Parathyroid adenoma (tissue), 2 donors: ENCODE measurements around the gene GALNT17.

Source experiments
- H2AFZ ChIP-seq: fragments of 300-600 bp; sonication (generic); one replicate; pipeline ENCODE4 v1.7.0; 2017; ENCODE audit warnings: antibody characterized with exemption, mild to moderate bottlenecking
- H3K27ac ChIP-seq: fragments of 300-600 bp; sonication (generic); one replicate; pipeline ENCODE4 v1.7.0; 2017
- H3K27me3 ChIP-seq: fragments of 300-600 bp; sonication (generic); one replicate; pipeline ENCODE4 v1.7.0; 2017; ENCODE audit warnings: low read length; ENCODE audit not compliant: control insufficient read depth, insufficient read depth
- H3K36me3 ChIP-seq: fragments of 300-600 bp; sonication (generic); one replicate; pipeline ENCODE4 v1.7.0; 2017; ENCODE audit warnings: low read length; ENCODE audit not compliant: control insufficient read depth, insufficient read depth
- H3K4me1 ChIP-seq: fragments of 300-600 bp; sonication (generic); one replicate; pipeline ENCODE4 v1.7.0; 2017; ENCODE audit warnings: control low read depth
- H3K4me2 ChIP-seq: fragments of 300-600 bp; sonication (generic); one replicate; pipeline ENCODE4 v1.7.0; 2017; ENCODE audit warnings: low read length
- H3K4me3 ChIP-seq: fragments of 300-600 bp; sonication (generic); one replicate; pipeline ENCODE4 v1.7.0; 2017; ENCODE audit warnings: low read depth, low read length
- H3K79me2 ChIP-seq: fragments of 300-600 bp; sonication (generic); one replicate; pipeline ENCODE4 v1.7.0; 2017; ENCODE audit warnings: control low read depth
- H3K9ac ChIP-seq: fragments of 300-600 bp; sonication (generic); one replicate; pipeline ENCODE4 v1.7.0; 2017; ENCODE audit warnings: mild to moderate bottlenecking
- H3K9me3 ChIP-seq: fragments of 300-600 bp; sonication (generic); one replicate; pipeline ENCODE4 v1.7.0; 2017; ENCODE audit warnings: low read length; ENCODE audit not compliant: control insufficient read depth
- TF ChIP-seq, protein P1 (sequence below): fragments of 300-600 bp; sonication (generic); IDR thresholded peaks from one replicate; pipeline ENCODE4 v1.7.0; 2017; ENCODE audit warnings: antibody characterized with exemption, mild to moderate bottlenecking
- donor health status: primary hyperparathyroidism.

Gene GALNT17

DNA sequence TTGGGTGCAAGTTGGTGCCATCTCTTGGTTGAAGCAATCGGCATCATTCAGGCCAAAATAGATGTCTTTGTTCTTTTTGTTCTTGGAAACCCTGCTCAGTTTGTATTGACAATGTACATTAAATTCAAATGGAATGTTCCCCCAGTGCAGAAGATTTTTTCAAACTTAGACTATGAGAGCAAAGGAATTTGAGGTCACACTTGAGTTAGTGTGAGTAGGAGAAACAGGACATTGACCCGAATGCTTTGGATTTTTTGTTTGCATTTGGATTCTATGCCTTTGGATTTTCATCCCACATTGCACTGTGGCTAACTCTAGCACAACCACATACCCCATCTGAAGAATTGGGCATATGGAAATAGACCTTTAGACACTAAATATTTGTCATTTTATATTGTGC is 480.0 kb downstream of the GALNT17 start:
- no peaks in the 10 kb centered on the region for H3K79me2 ChIP-seq
- H3K4me3 ChIP-seq = no peak overlapping the region
- H3K27ac ChIP-seq = no peak overlapping the region
- no peaks in the 10 kb centered on the region for H3K36me3 ChIP-seq
- no peaks in the 10 kb centered on the region for H3K27me3 ChIP-seq
- H3K4me1 ChIP-seq = no peaks in the 10 kb centered on the region
- H2AFZ ChIP-seq = no peak overlapping the region
- H3K9me3 ChIP-seq = no peaks in the 10 kb centered on the region
- TF ChIP-seq, protein P1, sequence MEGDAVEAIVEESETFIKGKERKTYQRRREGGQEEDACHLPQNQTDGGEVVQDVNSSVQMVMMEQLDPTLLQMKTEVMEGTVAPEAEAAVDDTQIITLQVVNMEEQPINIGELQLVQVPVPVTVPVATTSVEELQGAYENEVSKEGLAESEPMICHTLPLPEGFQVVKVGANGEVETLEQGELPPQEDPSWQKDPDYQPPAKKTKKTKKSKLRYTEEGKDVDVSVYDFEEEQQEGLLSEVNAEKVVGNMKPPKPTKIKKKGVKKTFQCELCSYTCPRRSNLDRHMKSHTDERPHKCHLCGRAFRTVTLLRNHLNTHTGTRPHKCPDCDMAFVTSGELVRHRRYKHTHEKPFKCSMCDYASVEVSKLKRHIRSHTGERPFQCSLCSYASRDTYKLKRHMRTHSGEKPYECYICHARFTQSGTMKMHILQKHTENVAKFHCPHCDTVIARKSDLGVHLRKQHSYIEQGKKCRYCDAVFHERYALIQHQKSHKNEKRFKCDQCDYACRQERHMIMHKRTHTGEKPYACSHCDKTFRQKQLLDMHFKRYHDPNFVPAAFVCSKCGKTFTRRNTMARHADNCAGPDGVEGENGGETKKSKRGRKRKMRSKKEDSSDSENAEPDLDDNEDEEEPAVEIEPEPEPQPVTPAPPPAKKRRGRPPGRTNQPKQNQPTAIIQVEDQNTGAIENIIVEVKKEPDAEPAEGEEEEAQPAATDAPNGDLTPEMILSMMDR = no peak
- H3K4me2 ChIP-seq = no peak overlapping the region
- H3K9ac ChIP-seq = no peak overlapping the region

DNA sequence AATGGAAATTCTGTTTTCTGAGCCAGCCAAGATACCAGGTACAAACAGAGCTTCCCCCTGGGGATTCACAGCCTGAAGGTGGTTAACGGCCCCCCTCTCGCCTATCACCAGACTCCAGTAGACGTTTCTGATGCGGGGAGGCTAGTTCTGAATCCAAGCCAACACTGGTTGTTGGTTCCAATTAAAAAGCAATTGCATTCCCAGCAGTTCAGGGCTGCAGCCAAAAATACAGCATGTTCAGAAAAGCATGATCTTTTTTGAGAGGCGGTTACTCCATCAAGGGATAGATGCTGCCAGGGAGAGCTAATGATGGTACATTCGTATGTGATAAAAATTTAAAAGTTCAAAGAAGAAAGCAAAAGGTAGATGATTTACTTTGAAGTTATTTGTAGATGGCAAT is 481.0 kb downstream of the GALNT17 start:
- Histone ChIP-seq H3K36me3 (no peaks in the 10 kb centered on the region), H3K9me3 (no peaks in the 10 kb centered on the region), H3K4me2 (no peak overlapping the region), H2AFZ (no peak overlapping the region), H3K9ac (no peak overlapping the region), H3K27me3 (no peaks in the 10 kb centered on the region), H3K27ac (no peak overlapping the region), H3K4me1 (no peaks in the 10 kb centered on the region), H3K79me2 (no peaks in the 10 kb centered on the region), H3K4me3 (no peak overlapping the region)
- TF ChIP-seq, protein P1 = no peak

DNA sequence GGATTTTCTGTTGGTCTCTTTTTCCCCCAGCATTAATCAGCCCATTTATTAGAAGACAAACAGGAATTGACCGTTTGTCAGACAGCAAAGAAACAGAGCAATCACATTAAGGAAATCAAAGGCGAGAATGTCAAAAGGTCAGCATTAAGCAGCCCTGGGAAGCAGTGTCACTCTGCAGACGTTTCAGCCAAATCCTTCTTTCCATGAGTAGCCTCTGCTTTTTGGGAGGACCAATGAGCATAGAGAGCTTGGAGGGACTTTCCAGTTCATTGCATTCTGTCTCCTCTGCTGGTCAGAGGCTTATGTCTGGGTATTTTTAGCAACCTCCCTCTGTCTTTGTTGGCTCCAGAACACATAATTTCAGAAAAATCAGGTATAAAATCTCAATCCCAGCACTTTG is 481.4 kb downstream of the GALNT17 start:
- H3K4me1 ChIP-seq = no peaks in the 10 kb centered on the region
- no peaks in the 10 kb centered on the region for H3K36me3 ChIP-seq
- TF ChIP-seq, protein P1 = no peak
- no peaks in the 10 kb centered on the region for H3K79me2 ChIP-seq
- no peaks in the 10 kb centered on the region for H3K27me3 ChIP-seq
- no peak overlapping the region for H3K27ac ChIP-seq
- H2AFZ ChIP-seq = no peak overlapping the region
- no peaks in the 10 kb centered on the region for H3K9me3 ChIP-seq
- no peak overlapping the region for H3K9ac ChIP-seq
- H3K4me3 ChIP-seq = no peak overlapping the region
- no peak overlapping the region for H3K4me2 ChIP-seq

DNA sequence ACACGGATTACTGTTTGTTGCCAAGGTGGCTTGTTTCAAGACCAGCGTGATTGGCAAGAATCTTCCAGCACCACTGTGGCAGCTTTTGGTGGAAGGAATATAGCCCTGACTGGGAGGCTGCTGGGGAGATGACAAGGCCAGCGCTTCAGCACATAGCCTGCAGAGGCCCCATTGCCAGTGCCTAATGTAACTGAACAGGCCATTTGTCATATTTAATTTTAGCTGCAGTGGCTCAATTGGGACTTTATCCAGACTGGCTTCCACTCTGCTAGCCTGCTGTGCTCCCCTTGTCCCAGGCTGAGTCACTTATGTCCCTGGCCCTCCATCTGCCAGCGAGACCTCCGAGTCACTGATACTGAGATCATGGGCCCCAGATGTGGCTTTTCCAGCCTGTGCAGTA is 483.1 kb downstream of the GALNT17 start:
- no peaks in the 10 kb centered on the region for H3K4me1 ChIP-seq
- no peaks in the 10 kb centered on the region for H3K9me3 ChIP-seq
- no peak overlapping the region for H3K4me2 ChIP-seq
- no peak overlapping the region for H3K9ac ChIP-seq
- no peaks in the 10 kb centered on the region for H3K27me3 ChIP-seq
- no peak overlapping the region for H3K27ac ChIP-seq
- no peaks in the 10 kb centered on the region for H3K79me2 ChIP-seq
- TF ChIP-seq, protein P1 = no peak
- no peak overlapping the region for H2AFZ ChIP-seq
- no peak overlapping the region for H3K4me3 ChIP-seq
- H3K36me3 ChIP-seq = no peaks in the 10 kb centered on the region

DNA sequence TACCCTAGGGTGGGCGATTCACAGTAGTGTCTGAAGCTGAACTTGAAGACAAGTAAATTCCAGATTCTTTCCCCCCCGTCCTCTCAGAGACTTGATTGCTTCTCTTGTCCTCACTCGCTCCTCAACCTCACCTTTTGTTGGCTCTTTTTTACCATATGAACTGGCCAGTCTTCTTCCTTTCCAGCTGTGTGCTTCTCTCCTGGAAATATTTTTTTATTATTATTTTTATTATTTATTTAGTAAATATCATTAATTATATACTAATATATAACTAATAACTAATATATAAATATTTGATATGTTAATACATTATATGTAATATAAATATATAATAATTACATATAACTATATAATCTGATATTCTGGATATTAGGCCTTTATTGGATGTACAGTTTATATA is 484.3 kb downstream of the GALNT17 start:
- no peak overlapping the region for H3K4me2 ChIP-seq
- H3K9me3 ChIP-seq = no peaks in the 10 kb centered on the region
- H3K79me2 ChIP-seq = no peaks in the 10 kb centered on the region
- no peak overlapping the region for H3K4me3 ChIP-seq
- TF ChIP-seq, protein P1 = no peak
- H3K9ac ChIP-seq = no peak overlapping the region
- no peak overlapping the region for H2AFZ ChIP-seq
- no peaks in the 10 kb centered on the region for H3K27me3 ChIP-seq
- H3K36me3 ChIP-seq = no peaks in the 10 kb centered on the region
- no peaks in the 10 kb centered on the region for H3K4me1 ChIP-seq
- H3K27ac ChIP-seq = no peak overlapping the region
